Activated T-helper 9 cell treated with anti-CD3 and anti-CD28 coated beads, Interleukin-2, amount 50 U/mL, for 16 hours (primary cell): ENCODE data around the gene TMEM209.
"Not testable (repeated sequence)": the region's sequence is repeated elsewhere in the genome, so short reads cannot be mapped to it uniquely, and the experiment has no call there.

Experiments used
- DNase-seq: peaks from one replicate; pipeline ENCODE4 v3.0.0-alpha.2; 2020; ENCODE audit warnings: low read depth

TMEM209 gene

DNA sequence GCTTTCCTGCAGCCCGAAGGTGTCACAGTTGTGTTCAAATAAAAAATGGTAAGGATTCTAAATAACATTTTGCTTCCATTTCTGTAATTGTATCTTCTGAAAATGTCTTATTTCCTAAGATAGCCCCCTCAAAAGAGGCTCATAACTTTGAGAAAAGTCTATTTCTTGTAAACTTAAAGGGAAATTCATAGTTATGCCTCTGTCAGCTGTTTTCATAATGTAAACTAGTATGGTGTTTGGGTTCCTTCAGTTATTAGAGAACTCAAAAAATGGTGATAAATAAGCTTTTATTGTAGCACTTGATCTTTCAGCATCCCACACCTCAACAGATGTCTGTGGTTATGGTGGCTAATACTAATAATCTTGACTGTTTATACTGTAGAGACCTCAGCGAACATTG lies 77.8 kb downstream of the TMEM209 start:
- DNase-seq = no peak

DNA sequence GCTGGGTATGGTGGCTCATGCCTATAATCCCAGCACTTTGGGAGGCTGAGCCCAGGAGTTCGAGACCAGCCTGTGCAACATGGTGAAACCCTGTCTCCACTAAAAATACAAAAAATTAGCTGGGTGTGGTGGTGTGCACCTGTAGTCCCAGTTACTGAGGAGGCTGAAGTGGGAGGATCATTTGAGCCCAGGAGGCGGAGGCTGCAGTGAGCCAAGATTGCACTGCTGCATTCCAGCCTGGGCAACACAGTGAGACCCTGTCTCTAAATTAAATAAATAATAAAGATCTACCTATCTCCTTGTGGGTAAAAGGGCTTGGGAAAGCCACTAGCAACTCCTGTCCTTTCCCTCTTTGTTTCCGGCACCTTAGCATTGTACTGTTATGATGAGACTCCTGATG lies 78.4 kb downstream of the TMEM209 start:
- DNase-seq = not testable (repeated sequence)

DNA sequence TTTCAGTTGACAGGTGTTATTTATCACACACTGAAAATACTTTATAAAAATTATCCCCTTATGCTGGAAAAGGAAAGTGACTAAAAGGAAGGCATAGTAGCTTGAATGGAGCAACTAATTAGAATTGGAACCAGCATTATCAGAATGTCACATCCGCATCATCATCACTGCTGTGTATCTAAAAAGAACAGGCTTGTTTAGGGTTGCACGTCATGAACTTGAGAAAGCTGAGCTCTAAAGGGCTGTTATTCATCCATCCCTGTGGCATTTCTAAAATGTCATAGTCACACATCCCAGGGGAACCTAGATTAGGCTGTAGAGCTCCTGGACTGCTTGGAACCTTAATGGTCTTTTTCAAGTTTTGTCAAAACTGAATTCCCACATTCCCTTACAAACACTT lies 80.5 kb downstream of the TMEM209 start:
- DNase-seq = no peak

DNA sequence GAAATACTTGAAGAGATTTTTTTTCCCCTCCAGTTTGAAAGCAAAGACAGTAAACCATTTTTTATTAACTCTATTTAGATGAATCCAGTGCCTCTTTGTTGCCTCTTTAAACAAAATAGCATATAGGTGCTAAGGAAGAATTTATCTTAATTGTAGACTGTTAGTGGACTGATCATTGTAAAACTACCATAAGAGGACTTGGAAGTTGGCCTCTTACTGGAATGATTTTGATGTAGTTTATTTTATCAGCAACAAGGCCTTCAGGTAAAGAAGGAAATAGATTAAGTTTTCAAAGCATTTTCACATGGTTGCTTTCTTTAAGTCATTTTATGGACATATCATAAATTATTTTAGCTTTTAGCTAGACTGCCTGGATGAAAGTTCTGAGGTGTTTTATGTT lies 81.7 kb downstream of the TMEM209 start:
- DNase-seq = no peak

DNA sequence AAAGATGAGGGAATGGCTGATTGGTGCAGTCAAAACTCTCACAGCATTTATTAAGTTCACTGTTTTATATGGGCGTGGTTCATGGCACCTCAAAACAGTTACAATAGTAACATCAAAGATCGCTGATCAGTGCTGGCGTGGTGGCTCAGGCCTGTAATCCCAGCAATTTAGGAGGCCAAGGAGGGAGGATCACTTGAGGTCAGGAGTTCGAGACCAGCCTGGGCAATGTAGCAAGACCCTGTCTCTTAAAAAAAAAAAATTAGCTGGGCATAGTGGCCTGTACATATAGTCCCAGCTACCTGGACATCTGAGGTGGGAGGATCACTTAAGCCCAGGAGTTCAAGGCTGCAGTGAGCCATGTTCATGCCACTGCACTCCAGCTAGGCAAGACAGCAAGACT lies 86.4 kb downstream of the TMEM209 start:
- DNase-seq = no peak

DNA sequence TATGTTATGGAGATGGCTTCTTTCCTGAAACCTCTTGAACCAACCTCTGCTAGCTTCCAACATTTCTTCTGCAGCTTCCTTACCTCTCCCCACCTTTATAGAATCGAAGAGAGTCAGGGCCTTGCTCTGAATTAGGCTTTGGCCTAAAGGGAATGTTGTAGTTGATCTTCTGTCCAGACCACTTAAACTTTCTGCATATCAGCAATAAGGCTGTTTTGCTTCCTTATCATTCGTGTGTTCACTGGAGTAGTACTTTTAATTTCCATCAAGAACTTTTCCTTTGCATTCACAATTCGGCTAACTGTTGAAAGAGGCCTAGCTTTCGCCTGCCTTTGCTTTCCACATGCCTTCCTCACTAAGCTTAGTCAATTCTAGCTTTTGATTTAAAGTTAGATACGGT lies 86.9 kb downstream of the TMEM209 start:
- DNase-seq = no peak

DNA sequence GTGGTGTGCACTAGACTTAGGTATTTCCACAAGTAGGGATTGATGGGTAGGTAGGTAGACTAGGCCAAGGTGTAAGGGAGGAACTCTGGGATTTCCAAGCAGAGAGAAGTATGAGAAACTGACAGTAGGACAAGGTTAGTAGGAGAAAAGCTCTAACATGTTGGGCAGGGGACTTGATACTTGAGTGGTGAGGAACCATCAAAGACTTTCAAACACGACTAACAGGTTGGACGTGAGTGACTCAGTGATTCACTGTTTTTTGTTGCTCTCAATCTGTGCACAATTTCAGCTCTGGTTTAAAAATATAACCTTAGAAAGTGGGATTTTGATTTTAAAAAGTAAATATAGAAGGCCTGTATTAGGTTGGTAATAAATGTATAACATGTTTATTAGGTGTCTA lies 90.4 kb downstream of the TMEM209 start:
- no peak for DNase-seq
